GM12878 (cell line): ENCODE results near the gene SHLD1. TPM values are rescaled to one million over a fixed set of nuclear protein-coding genes. Genes with fewer than 3 reads are reported as not detected.

Experiments
- ATAC-seq: fragments of 200-7000 bp; cut with Tn5 transposase; 3 replicates; pipeline ENCODE4 v1.9.1; 2020; ENCODE audit warnings: mild to moderate bottlenecking, moderate library complexity
- BruUV-seq: library from RNA; stranded (reverse); fragments of 400-500 nt; replicated peaks from 2 replicates; lab custom pipeline; 2021; lab: Mats Ljungman, UMichigan
- CTCF ChIA-PET: fragments of 300-600 bp; sonication (Branson Sonifier 250); formaldehyde crosslinking; extraction: SDS; loops from one replicate; lab custom pipeline; 2021; ENCODE audit warnings: inconsistent platforms; lab: Yijun Ruan, JAX
- POLR2A ChIA-PET: fragments of 350-600 bp; formaldehyde crosslinking; extraction: SDS; loops from one replicate; lab custom pipeline; 2021; ENCODE audit warnings: inconsistent platforms; lab: Charles Lee
- RAD21 ChIA-PET: fragments of 300-600 bp; sonication (Branson Sonifier 250); formaldehyde crosslinking; loops from one replicate; lab custom pipeline; 2023; ENCODE audit warnings: antibody characterized with exemption; ENCODE audit not compliant: unreplicated experiment; lab: Charles Lee
- SMC1A ChIA-PET: fragments of 300-600 bp; sonication (Branson Sonifier 250); formaldehyde crosslinking; loops from one replicate; lab custom pipeline; 2023; ENCODE audit not compliant: unreplicated experiment, uncharacterized antibody; lab: Charles Lee
- DNase-seq: peaks from one replicate; pipeline ENCODE4 v3.0.0-alpha.2; 2011; ENCODE audit warnings: low read depth, low spot score
- FAIRE-seq: peaks from 3 replicates; lab custom pipeline; 2011; peaks lifted over from hg19 to GRCh38; lab: Jason Lieb, UNC
- H2AFZ ChIP-seq: 2 replicates; pipeline ENCODE4 v1.6.0; 2011; ENCODE audit warnings: low read depth, low read length, control low read depth; ENCODE audit not compliant: control insufficient read depth
- H3K27ac ChIP-seq: 2 replicates; pipeline ENCODE4 v1.5.1; 2011; ENCODE audit warnings: control low read depth; ENCODE audit not compliant: control insufficient read depth, insufficient read depth
- H3K27me3 ChIP-seq, 2 experiments: replicated peaks in 1 of 2; 2 replicates each; pipeline versions ENCODE4 v1.6.0 to v1.6.1; 2011; ENCODE audit warnings: low read length in 1 of 2; ENCODE audit not compliant: control insufficient read depth in 2 of 2, insufficient read depth in 2 of 2
- H3K36me3 ChIP-seq, 2 experiments: 2 replicates each; pipeline ENCODE4 v1.5.1; 2011; ENCODE audit warnings: low read length in 1 of 2; ENCODE audit not compliant: control insufficient read depth in 2 of 2, insufficient read depth in 2 of 2
- H3K4me1 ChIP-seq: 2 replicates; pipeline ENCODE4 v1.6.1; 2011; ENCODE audit warnings: mild to moderate bottlenecking, low read length, moderate library complexity, mixed read lengths; ENCODE audit not compliant: control insufficient read depth, insufficient read depth
- H3K4me2 ChIP-seq: 2 replicates; pipeline ENCODE4 v1.6.0; 2011; ENCODE audit warnings: control low read depth; ENCODE audit not compliant: control insufficient read depth, insufficient read depth
- H3K4me3 ChIP-seq: fragments of 200-600 bp; sonication (generic); 2 replicates; pipeline ENCODE4 v1.5.1; 2016
- H3K79me2 ChIP-seq: 2 replicates; pipeline ENCODE4 v1.6.0; 2011; ENCODE audit warnings: low read length; ENCODE audit not compliant: control insufficient read depth, insufficient read depth
- H3K9ac ChIP-seq: 2 replicates; pipeline ENCODE4 v1.8.0; 2011; ENCODE audit warnings: low read length, control low read depth, mixed read lengths; ENCODE audit not compliant: control insufficient read depth, insufficient read depth
- H3K9me3 ChIP-seq: replicated peaks from 3 replicates; pipeline ENCODE4 v1.5.1; 2011; ENCODE audit warnings: mild to moderate bottlenecking, low read length; ENCODE audit not compliant: control insufficient read depth, insufficient read depth
- H4K20me1 ChIP-seq: 2 replicates; pipeline ENCODE4 v1.6.0; 2011; ENCODE audit not compliant: control insufficient read depth, insufficient read depth
- CBFB ChIP-seq: IDR thresholded peaks from 2 replicates; pipeline ENCODE4 v1.6.1; 2016; ENCODE audit warnings: antibody characterized with exemption, low read depth
- ESRRA ChIP-seq: IDR thresholded peaks from 2 replicates; pipeline ENCODE4 v1.6.1; 2012; ENCODE audit warnings: mild to moderate bottlenecking, low read length, improper control_type of control experiment
- RB1 ChIP-seq: fragments of 450-650 bp; formaldehyde crosslinking; IDR thresholded peaks from 2 replicates; pipeline ENCODE4 v1.6.1; 2017; ENCODE audit warnings: mild to moderate bottlenecking, borderline replicate concordance
- SMC3 ChIP-seq: IDR thresholded peaks from 2 replicates; pipeline ENCODE4 v1.6.1; 2011; ENCODE audit warnings: low read length, improper control_type of control experiment, borderline replicate concordance
- WRNIP1 ChIP-seq: IDR thresholded peaks from 2 replicates; pipeline ENCODE4 v1.6.1; 2011; ENCODE audit warnings: low read depth, low read length, improper control_type of control experiment, borderline replicate concordance
- WGBS: methylation state at CpG from one replicate; pipeline ENCODE4 v1.1.6; 2016; ENCODE audit warnings: low lambda C conversion rate; ENCODE audit not compliant: insufficient replicate concordance, insufficient coverage; ENCODE audit errors: missing lambda C conversion rate; 5-methylcytosine and 5-hydroxymethylcytosine counted together
- in situ Hi-C: fragments of 300-500 bp; cut with MboI; formaldehyde crosslinking; loops from 9 replicates; pipeline ENCODE4 v1.14.3; 2018; ENCODE audit warnings: mixed read lengths
- intact Hi-C: fragments of 100-400 bp; cut with micrococcal nuclease; formaldehyde crosslinking; loops from one replicate; pipeline ENCODE4 v1.14.2; 2022; ENCODE audit not compliant: unreplicated experiment
- polyA plus RNA-seq, 11 experiments: library from polyadenylated mRNA; depleted of rRNA in 4 of 11; unstranded in 6 of 11; stranded (reverse) in 5 of 11; fragments of >200 nt; fragmentation: Nextera tagmentation in 4 of 11; fragmentation: Illumina TruSeq in 1 of 11; extraction: Ambion mirVana in 4 of 11; extraction: Trizol in 1 of 11; gene quantifications; 1 replicate in 1 of 11; 2 replicates in 10 of 11; pipeline versions ENCODE4 v1.2.1 to v1.2.3, GENCODE V29; 2011 to 2016; ENCODE audit warnings: inconsistent platforms in 2 of 11, missing spikeins in 2 of 11, low read depth in 1 of 11
- total RNA-seq, 4 experiments: library from RNA; depleted of rRNA in 3 of 4; stranded (reverse); fragments of >200 nt in 3 of 4; fragmentation: Illumina TruSeq in 1 of 4; extraction: Trizol in 1 of 4; gene quantifications; 2 replicates each; pipeline versions ENCODE4 v1.2.1 to v1.2.3, GENCODE V29; 2013 to 2021
- TF ChIP-seq, protein P1 (sequence below): fragments of 450-650 bp; IDR thresholded peaks from 2 replicates; pipeline ENCODE4 v1.6.1; 2017; ENCODE audit warnings: mild to moderate bottlenecking, moderate library complexity
- TF ChIP-seq, protein P2 (sequence below): fragments of 150-350 bp; IDR thresholded peaks from 2 replicates; pipeline ENCODE4 v1.6.1; 2016; ENCODE audit warnings: low read depth, low read length

The SHLD1 gene
- total and polyA plus RNA-seq, 10 of the 15 experiments (the other 5 are each of a cell fraction or from before 2014, with no cell fraction given): 10.8 to 70.9 (median 25.4) TPM

DNA sequence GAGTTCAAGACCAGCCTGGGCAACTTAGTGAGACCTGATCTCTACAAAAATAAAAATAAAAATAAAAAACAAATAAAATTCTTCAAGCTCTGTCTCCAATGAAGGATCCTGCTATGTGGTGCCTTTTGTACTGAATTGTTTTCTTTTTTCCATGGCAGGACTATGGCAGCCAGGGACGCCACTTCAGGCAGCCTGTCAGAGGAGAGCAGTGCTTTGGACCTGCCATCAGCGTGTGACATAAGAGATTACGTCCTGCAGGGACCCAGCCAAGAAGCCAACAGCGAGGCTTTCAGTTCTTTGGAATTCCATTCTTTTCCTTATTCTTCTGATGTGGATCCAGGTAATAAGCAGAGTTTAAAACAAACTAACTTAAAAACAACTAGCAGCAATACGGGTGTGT is 22.5 kb downstream of the SHLD1 start (continued):
- TF ChIP-seq, protein P1, sequence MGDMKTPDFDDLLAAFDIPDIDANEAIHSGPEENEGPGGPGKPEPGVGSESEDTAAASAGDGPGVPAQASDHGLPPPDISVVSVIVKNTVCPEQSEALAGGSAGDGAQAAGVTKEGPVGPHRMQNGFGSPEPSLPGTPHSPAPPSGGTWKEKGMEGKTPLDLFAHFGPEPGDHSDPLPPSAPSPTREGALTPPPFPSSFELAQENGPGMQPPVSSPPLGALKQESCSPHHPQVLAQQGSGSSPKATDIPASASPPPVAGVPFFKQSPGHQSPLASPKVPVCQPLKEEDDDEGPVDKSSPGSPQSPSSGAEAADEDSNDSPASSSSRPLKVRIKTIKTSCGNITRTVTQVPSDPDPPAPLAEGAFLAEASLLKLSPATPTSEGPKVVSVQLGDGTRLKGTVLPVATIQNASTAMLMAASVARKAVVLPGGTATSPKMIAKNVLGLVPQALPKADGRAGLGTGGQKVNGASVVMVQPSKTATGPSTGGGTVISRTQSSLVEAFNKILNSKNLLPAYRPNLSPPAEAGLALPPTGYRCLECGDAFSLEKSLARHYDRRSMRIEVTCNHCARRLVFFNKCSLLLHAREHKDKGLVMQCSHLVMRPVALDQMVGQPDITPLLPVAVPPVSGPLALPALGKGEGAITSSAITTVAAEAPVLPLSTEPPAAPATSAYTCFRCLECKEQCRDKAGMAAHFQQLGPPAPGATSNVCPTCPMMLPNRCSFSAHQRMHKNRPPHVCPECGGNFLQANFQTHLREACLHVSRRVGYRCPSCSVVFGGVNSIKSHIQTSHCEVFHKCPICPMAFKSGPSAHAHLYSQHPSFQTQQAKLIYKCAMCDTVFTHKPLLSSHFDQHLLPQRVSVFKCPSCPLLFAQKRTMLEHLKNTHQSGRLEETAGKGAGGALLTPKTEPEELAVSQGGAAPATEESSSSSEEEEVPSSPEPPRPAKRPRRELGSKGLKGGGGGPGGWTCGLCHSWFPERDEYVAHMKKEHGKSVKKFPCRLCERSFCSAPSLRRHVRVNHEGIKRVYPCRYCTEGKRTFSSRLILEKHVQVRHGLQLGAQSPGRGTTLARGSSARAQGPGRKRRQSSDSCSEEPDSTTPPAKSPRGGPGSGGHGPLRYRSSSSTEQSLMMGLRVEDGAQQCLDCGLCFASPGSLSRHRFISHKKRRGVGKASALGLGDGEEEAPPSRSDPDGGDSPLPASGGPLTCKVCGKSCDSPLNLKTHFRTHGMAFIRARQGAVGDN: no peak
- TF ChIP-seq ESRRA (no peak), CBFB (no peak)
- TF ChIP-seq, protein P2, sequence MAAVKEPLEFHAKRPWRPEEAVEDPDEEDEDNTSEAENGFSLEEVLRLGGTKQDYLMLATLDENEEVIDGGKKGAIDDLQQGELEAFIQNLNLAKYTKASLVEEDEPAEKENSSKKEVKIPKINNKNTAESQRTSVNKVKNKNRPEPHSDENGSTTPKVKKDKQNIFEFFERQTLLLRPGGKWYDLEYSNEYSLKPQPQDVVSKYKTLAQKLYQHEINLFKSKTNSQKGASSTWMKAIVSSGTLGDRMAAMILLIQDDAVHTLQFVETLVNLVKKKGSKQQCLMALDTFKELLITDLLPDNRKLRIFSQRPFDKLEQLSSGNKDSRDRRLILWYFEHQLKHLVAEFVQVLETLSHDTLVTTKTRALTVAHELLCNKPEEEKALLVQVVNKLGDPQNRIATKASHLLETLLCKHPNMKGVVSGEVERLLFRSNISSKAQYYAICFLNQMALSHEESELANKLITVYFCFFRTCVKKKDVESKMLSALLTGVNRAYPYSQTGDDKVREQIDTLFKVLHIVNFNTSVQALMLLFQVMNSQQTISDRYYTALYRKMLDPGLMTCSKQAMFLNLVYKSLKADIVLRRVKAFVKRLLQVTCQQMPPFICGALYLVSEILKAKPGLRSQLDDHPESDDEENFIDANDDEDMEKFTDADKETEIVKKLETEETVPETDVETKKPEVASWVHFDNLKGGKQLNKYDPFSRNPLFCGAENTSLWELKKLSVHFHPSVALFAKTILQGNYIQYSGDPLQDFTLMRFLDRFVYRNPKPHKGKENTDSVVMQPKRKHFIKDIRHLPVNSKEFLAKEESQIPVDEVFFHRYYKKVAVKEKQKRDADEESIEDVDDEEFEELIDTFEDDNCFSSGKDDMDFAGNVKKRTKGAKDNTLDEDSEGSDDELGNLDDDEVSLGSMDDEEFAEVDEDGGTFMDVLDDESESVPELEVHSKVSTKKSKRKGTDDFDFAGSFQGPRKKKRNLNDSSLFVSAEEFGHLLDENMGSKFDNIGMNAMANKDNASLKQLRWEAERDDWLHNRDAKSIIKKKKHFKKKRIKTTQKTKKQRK: no peak

DNA sequence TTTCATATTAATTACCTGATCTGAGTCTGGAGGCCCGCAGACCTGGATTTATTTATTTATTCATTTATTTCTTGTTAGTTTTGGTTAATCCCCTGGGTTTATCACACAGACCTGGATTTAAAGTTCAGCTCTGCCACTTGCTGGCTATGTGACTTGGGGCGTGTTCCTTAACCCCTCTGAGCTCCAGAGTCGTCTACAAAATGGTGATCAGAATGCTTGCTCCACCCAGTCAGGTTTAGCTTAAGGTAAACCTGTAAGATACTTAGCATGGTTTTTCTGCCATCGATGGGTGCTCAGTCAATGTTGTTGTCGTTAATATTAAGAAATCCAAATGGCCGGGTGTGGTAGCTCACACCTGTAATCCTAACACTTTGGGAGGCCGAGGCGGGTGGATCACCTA is 23.4 kb downstream of the SHLD1 start:
- FAIRE-seq (no peak), ATAC-seq (no peak), DNase-seq (no peak)
- Histone ChIP-seq H3K4me3 (no peak overlapping the region), H3K27ac (no peak overlapping the region), H2AFZ (no peak overlapping the region), H3K27me3 (no peaks in the 10 kb centered on the region), H3K79me2 (peaks cover 2% of the 10 kb centered on the region; the same call in 1 of the 2 replicates), H3K4me1 (peaks cover 26% of the 10 kb centered on the region), H3K4me2 (no peak overlapping the region), H3K36me3 (peaks cover 5 to 6% of the 10 kb centered on the region in 2 experiments; a peak in 3 of 4 replicates), H4K20me1 (no peaks in the 10 kb centered on the region), H3K9ac (no peak overlapping the region), H3K9me3 (no peaks in the 10 kb centered on the region)
- CTCF ChIA-PET: interaction anchor here (0.5 to 1.3 kb wide), 2 partner anchors 14 to 70 kb away, joined by 4 to 6 read pairs; no protein-coding TSS in a partner anchor
- intact Hi-C loops: no loop called here
- no TSS peak for BruUV-seq
- RAD21 ChIA-PET: interaction anchor here (0.9 to 1.3 kb wide), 2 partner anchors 14 to 122 kb away, joined by 3 read pairs; no protein-coding TSS in a partner anchor
- POLR2A ChIA-PET: no interaction called here
- SMC1A ChIA-PET: interaction anchor here (1.0 to 1.7 kb wide), 4 partner anchors 10 to 128 kb away, joined by 3 to 5 read pairs (median 4); no protein-coding TSS in a partner anchor
- in situ Hi-C loops: no loop called here
- TF ChIP-seq RB1: no peak
- TF ChIP-seq SMC3: no peak
- no peak for TF ChIP-seq WRNIP1
- WGBS: 98% methylated on average over 8 of the region's 8 CpGs
